Astrocyte (in vitro differentiated cells and primary cell): Measurements from ENCODE around the gene DENND6B. TPM values are rescaled to one million over a fixed set of nuclear protein-coding genes. Genes with fewer than 3 reads are reported as not detected.

Experiments
- DNase-seq: peaks from one replicate; pipeline ENCODE4 v3.0.0-alpha.2; 2010; ENCODE audit warnings: low read depth
- FAIRE-seq: peaks from 2 replicates; lab custom pipeline; 2011; peaks lifted over from hg19 to GRCh38; lab: Jason Lieb, UNC
- H2AFZ ChIP-seq: 2 replicates; pipeline ENCODE4 v1.6.0; 2012; ENCODE audit warnings: low read depth, low read length, inconsistent platforms
- H3K27ac ChIP-seq: 2 replicates; pipeline ENCODE4 v1.5.1; 2011; ENCODE audit warnings: low read depth, low read length, inconsistent platforms
- H3K27me3 ChIP-seq: 2 replicates; pipeline ENCODE4 v1.6.0; 2011; ENCODE audit warnings: low read length, inconsistent platforms; ENCODE audit not compliant: insufficient read depth
- H3K36me3 ChIP-seq: 2 replicates; pipeline ENCODE4 v1.5.1; 2011; ENCODE audit warnings: low read length, inconsistent platforms; ENCODE audit not compliant: insufficient read depth
- H3K4me1 ChIP-seq: 2 replicates; pipeline ENCODE4 v1.5.1; 2011; ENCODE audit warnings: low read length, inconsistent platforms; ENCODE audit not compliant: insufficient read depth
- H3K4me2 ChIP-seq: 2 replicates; pipeline ENCODE4 v1.6.0; 2012; ENCODE audit warnings: low read length, inconsistent platforms
- H3K4me3 ChIP-seq: 2 replicates; pipeline ENCODE4 v1.5.1; 2011; ENCODE audit warnings: low read depth, mild to moderate bottlenecking, low read length, inconsistent platforms; ENCODE audit not compliant: insufficient read depth
- H3K79me2 ChIP-seq: 2 replicates; pipeline ENCODE4 v1.6.0; 2012; ENCODE audit warnings: mild to moderate bottlenecking, low read length, inconsistent platforms; ENCODE audit not compliant: insufficient read depth
- H3K9ac ChIP-seq: 2 replicates; pipeline ENCODE4 v1.6.0; 2012; ENCODE audit warnings: mild to moderate bottlenecking, low read length, inconsistent platforms
- H3K9me3 ChIP-seq: 2 replicates; pipeline ENCODE4 v1.5.1; 2012; ENCODE audit warnings: low read depth, mild to moderate bottlenecking, low read length, inconsistent platforms; ENCODE audit not compliant: insufficient read depth
- H4K20me1 ChIP-seq: 2 replicates; pipeline ENCODE4 v1.6.0; 2012; ENCODE audit warnings: low read length, inconsistent platforms; ENCODE audit not compliant: insufficient read depth
- H3K27ac Mint-ChIP-seq: one replicate; pipeline ENCODE4 v1.8.0; 2021; ENCODE audit warnings: mild to moderate bottlenecking, mixed read lengths; ENCODE audit not compliant: unreplicated experiment
- H3K27me3 Mint-ChIP-seq: one replicate; pipeline ENCODE4 v1.8.0; 2021; ENCODE audit warnings: low read depth, mixed read lengths; ENCODE audit not compliant: unreplicated experiment
- H3K36me3 Mint-ChIP-seq: one replicate; pipeline ENCODE4 v1.8.0; 2021; ENCODE audit warnings: low read depth, mixed read lengths; ENCODE audit not compliant: unreplicated experiment
- H3K4me1 Mint-ChIP-seq: one replicate; pipeline ENCODE4 v1.8.0; 2021; ENCODE audit warnings: low read depth, mixed read lengths; ENCODE audit not compliant: unreplicated experiment
- H3K4me3 Mint-ChIP-seq: one replicate; pipeline ENCODE4 v1.8.0; 2021; ENCODE audit warnings: mild to moderate bottlenecking, moderate library complexity, mixed read lengths; ENCODE audit not compliant: unreplicated experiment
- H3K9me3 Mint-ChIP-seq: one replicate; pipeline ENCODE4 v1.8.0; 2021; ENCODE audit warnings: mild to moderate bottlenecking, mixed read lengths; ENCODE audit not compliant: unreplicated experiment
- CTCF ChIP-seq: IDR thresholded peaks from 2 replicates; pipeline ENCODE4 v1.5.1; 2011; ENCODE audit warnings: low read depth, mild to moderate bottlenecking, inconsistent platforms, low read length, moderate library complexity; ENCODE audit not compliant: insufficient read depth
- EZH2 ChIP-seq: IDR thresholded peaks from 2 replicates; pipeline ENCODE4 v1.6.1; 2012; ENCODE audit warnings: mild to moderate bottlenecking, low read length, inconsistent platforms; ENCODE audit not compliant: insufficient read depth
- total RNA-seq: library from RNA; stranded (reverse); gene quantifications from 2 replicates; pipeline ENCODE4 v1.2.1, GENCODE V29; 2021

Gene DENND6B
- total RNA-seq, 1 donor from 2014 or later: 5.4 TPM

DNA sequence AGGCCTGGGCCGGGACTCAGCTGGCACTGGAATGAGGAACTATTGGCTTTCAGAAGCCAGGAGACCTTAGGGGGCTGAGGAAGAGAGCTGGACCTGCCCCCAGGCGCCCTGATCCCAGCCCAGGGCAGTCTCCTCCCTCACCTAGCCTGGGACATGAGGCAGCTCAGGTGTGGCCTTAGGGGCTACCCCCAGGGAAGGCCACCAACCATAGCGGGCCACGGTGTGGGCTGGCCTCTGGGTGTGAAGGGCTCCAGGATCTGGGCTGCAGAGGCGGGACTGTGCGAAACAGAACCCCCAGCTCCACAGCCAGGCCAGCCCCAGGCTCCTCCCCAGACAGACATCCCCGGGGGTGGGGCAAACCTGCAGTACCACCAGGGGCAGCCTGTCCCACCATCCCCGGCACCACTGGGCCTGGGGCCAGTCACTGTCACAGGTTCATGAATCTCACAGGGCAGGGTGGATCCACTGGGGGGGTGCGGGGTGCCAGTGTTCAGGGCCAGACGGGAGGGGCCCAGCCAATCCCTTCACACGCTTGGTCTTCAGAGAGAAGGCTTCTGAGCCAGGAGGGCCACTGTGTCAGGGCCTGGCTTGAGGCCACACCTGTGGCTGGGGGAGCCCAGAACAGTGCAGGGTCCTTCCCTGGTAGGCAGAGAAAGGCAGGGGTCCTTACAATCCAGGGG lies 22.8 kb downstream of the DENND6B start:
- FAIRE-seq (no peak), DNase-seq (no peak)
- peak overlapping the region; percentile 100 for H3K4me2 ChIP-seq
- H2AFZ ChIP-seq: no peak overlapping the region
- peaks cover 2% of the 10 kb centered on the region for H3K36me3 Mint-ChIP-seq
- TF ChIP-seq EZH2: no peak
- TF ChIP-seq CTCF: no peak
- peaks cover 26% of the 10 kb centered on the region for H3K4me1 Mint-ChIP-seq
- peaks cover 81% of the 10 kb centered on the region for H3K79me2 ChIP-seq
- no peaks in the 10 kb centered on the region for H3K27me3 ChIP-seq
- no peaks in the 10 kb centered on the region for H3K9me3 ChIP-seq
- H3K4me1 ChIP-seq: peaks cover 70% of the 10 kb centered on the region
- peak overlapping the region; percentile 92 for H3K27ac Mint-ChIP-seq
- no peak overlapping the region for H3K4me3 ChIP-seq
- H3K9me3 Mint-ChIP-seq: no peaks in the 10 kb centered on the region
- H3K27ac ChIP-seq: peak overlapping the region; percentile 50
- peak overlapping the region; percentile 81 for H3K4me3 Mint-ChIP-seq
- no peaks in the 10 kb centered on the region for H3K27me3 Mint-ChIP-seq
- H3K9ac ChIP-seq: peak overlapping the region; percentile 73
- no peaks in the 10 kb centered on the region for H3K36me3 ChIP-seq
- peaks cover 59% of the 10 kb centered on the region for H4K20me1 ChIP-seq

DNA sequence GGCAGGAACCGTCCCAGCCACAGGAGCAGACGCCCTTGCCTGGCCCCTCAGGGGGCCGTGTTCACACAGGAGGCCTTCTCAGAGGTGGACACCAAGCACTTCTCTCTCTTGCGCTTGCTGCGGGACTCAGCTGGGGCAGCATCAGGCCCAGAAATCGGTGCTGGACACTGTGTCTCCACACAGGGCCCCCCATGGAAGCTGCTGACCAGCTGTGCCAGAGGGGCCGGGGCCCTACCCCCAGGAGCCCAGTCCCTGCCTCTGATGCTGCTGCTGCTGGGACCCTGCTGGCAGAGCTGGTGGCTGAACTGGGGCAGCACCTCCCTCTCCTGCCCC lies 23.3 kb downstream of the DENND6B start:
- H3K9ac ChIP-seq: peak overlapping the region; percentile 73
- no peaks in the 10 kb centered on the region for H3K27me3 ChIP-seq
- no peak overlapping the region for H2AFZ ChIP-seq
- Mint-ChIP-seq H3K4me1 (peaks cover 22% of the 10 kb centered on the region), H3K36me3 (peaks cover 2% of the 10 kb centered on the region), H3K27me3 (no peaks in the 10 kb centered on the region), H3K4me3 (no peak overlapping the region), H3K9me3 (no peaks in the 10 kb centered on the region), H3K27ac (no peak overlapping the region)
- DNase-seq (no peak), FAIRE-seq (no peak)
- peaks cover 65% of the 10 kb centered on the region for H3K4me1 ChIP-seq
- TF ChIP-seq CTCF (no peak), EZH2 (no peak)
- H3K9me3 ChIP-seq: no peaks in the 10 kb centered on the region
- peak overlapping the region; percentile 50 for H3K27ac ChIP-seq
- H3K4me2 ChIP-seq: peak overlapping the region; percentile 100
- H3K79me2 ChIP-seq: peaks cover 86% of the 10 kb centered on the region
- no peaks in the 10 kb centered on the region for H3K36me3 ChIP-seq
- H3K4me3 ChIP-seq: no peak overlapping the region
- peaks cover 64% of the 10 kb centered on the region for H4K20me1 ChIP-seq

- H3K4me2 ChIP-seq: peak overlapping the region; percentile 100
- H3K9me3 ChIP-seq: no peaks in the 10 kb centered on the region
- H3K4me3 Mint-ChIP-seq: no peak overlapping the region
- H2AFZ ChIP-seq: no peak overlapping the region
- H3K27ac Mint-ChIP-seq: peak overlapping the region; percentile 83
- no peak overlapping the region for H3K27ac ChIP-seq
- DNase-seq (no peak), FAIRE-seq (no peak)
- H3K4me3 ChIP-seq: no peak overlapping the region
- H3K27me3 Mint-ChIP-seq: no peaks in the 10 kb centered on the region
- no peaks in the 10 kb centered on the region for H3K9me3 Mint-ChIP-seq
- peak overlapping the region; percentile 73 for H3K9ac ChIP-seq
- peaks cover 2% of the 10 kb centered on the region for H3K36me3 Mint-ChIP-seq
- H3K79me2 ChIP-seq: peaks cover 95% of the 10 kb centered on the region
- peaks cover 23% of the 10 kb centered on the region for H3K4me1 Mint-ChIP-seq
- peaks cover 60% of the 10 kb centered on the region for H3K4me1 ChIP-seq
- H3K27me3 ChIP-seq: no peaks in the 10 kb centered on the region
- H4K20me1 ChIP-seq: peaks cover 73% of the 10 kb centered on the region
- TF ChIP-seq CTCF (no peak), EZH2 (no peak)
- H3K36me3 ChIP-seq: no peaks in the 10 kb centered on the region
These were observed 24.2 kb downstream of the DENND6B start for GRCh38 chr22:50302564-50302963.
